ENCODE data around the gene NUDT5. TPM values are rescaled to one million over a fixed set of nuclear protein-coding genes. Genes with fewer than 3 reads are reported as not detected.

NUDT5 gene
- polyA plus RNA-seq, 3 donors, result 28.3 to 51.1 (median 43.7) TPM

- intact Hi-C loops (cut with micrococcal nuclease), result no loop called here
- H3K36me3 Mint-ChIP-seq, result peaks cover 64 to 88% of the 10 kb centered on the region in 2 donors
- Histone ChIP-seq H3K27me3 (ENCODE audit: control insufficient read depth in 2 of 2, insufficient read depth in 2 of 2, low read length in 2 of 2) (no peaks in the 10 kb centered on the region), H3K79me2 (ENCODE audit: insufficient read depth, low read length) (peaks cover 68% of the 10 kb centered on the region), H2AFZ (ENCODE audit: insufficient read depth, low read depth, low read length, poor library complexity, severe bottlenecking) (no peak overlapping the region), H4K20me1 (ENCODE audit: insufficient read depth, low read length) (peaks cover 65% of the 10 kb centered on the region), H3K4me2 (replicated peaks; ENCODE audit: extremely low read depth, low read length, poor library complexity, severe bottlenecking) (no peak overlapping the region), H3K9ac (ENCODE audit: insufficient read depth, low read length, poor library complexity, severe bottlenecking) (no peak overlapping the region), H3K4me1 (ENCODE audit: control insufficient read depth in 1 of 2, insufficient read depth in 2 of 2, low read length in 2 of 2) (no peaks in the 10 kb centered on the region), H3K36me3 (replicated peaks in 1 of 2; ENCODE audit: control insufficient read depth in 1 of 2, insufficient read depth in 2 of 2, low read length in 2 of 2) (peaks cover 59 to 96% of the 10 kb centered on the region in 2 donors), H3K4me3 (replicated peaks in 1 of 3; ENCODE audit: low read depth in 2 of 3, low read length in 3 of 3) (no peak overlapping the region), H3K27ac (ENCODE audit: low read depth in 1 of 2, low read length in 2 of 2) (no peak overlapping the region), H3K9me3 (replicated peaks in 1 of 2; ENCODE audit: control insufficient read depth in 1 of 2, insufficient read depth in 1 of 2, low read length in 2 of 2) (no peaks in the 10 kb centered on the region)
- no CpG with 5 or more reads among the region's 3 CpGs for WGBS (ENCODE audit: insufficient coverage)
- H3K27me3 Mint-ChIP-seq (ENCODE audit: low read depth in 3 of 3), result no peaks in the 10 kb centered on the region
- no peaks in the 10 kb centered on the region for H3K4me1 Mint-ChIP-seq
- no peak overlapping the region for H3K4me3 Mint-ChIP-seq
- no peak overlapping the region for H3K27ac Mint-ChIP-seq
- no peak for DNase-seq
- no peak for TF ChIP-seq CTCF (IDR thresholded peaks at IDR 0.05)
- no peaks in the 10 kb centered on the region for H3K9me3 Mint-ChIP-seq
Observed at GRCh38 chr10:12207114-12207513, 11.4 kb upstream of the NUDT5 start.

GRCh38 chr10:12205082-12205481 is 9.4 kb upstream of the NUDT5 start:
- no peak for TF ChIP-seq CTCF (IDR thresholded peaks at IDR 0.05)
- Histone ChIP-seq H3K4me1 (ENCODE audit: control insufficient read depth in 1 of 2, insufficient read depth in 2 of 2, low read length in 2 of 2) (no peaks in the 10 kb centered on the region), H2AFZ (ENCODE audit: insufficient read depth, low read depth, low read length, poor library complexity, severe bottlenecking) (no peak overlapping the region), H3K27me3 (ENCODE audit: control insufficient read depth in 2 of 2, insufficient read depth in 2 of 2, low read length in 2 of 2) (no peaks in the 10 kb centered on the region), H3K4me3 (replicated peaks in 1 of 3; ENCODE audit: low read depth in 2 of 3, low read length in 3 of 3) (no peak overlapping the region), H3K36me3 (replicated peaks in 1 of 2; ENCODE audit: control insufficient read depth in 1 of 2, insufficient read depth in 2 of 2, low read length in 2 of 2) (peaks cover 52 to 93% of the 10 kb centered on the region in 2 donors), H3K27ac (ENCODE audit: low read depth in 1 of 2, low read length in 2 of 2) (no peak overlapping the region), H3K9me3 (replicated peaks in 1 of 2; ENCODE audit: control insufficient read depth in 1 of 2, insufficient read depth in 1 of 2, low read length in 2 of 2) (no peaks in the 10 kb centered on the region), H3K9ac (ENCODE audit: insufficient read depth, low read length, poor library complexity, severe bottlenecking) (no peak overlapping the region), H3K4me2 (replicated peaks; ENCODE audit: extremely low read depth, low read length, poor library complexity, severe bottlenecking) (no peak overlapping the region), H3K79me2 (ENCODE audit: insufficient read depth, low read length) (peaks cover 88% of the 10 kb centered on the region), H4K20me1 (ENCODE audit: insufficient read depth, low read length) (peaks cover 82% of the 10 kb centered on the region)
- Mint-ChIP-seq H3K27me3 (ENCODE audit: low read depth in 3 of 3) (no peaks in the 10 kb centered on the region), H3K4me3 (no peak overlapping the region), H3K4me1 (peaks cover 7% of the 10 kb centered on the region), H3K27ac (peak overlapping the region in 1 of 7 donors; percentile 3), H3K9me3 (no peaks in the 10 kb centered on the region), H3K36me3 (peaks cover 59 to 86% of the 10 kb centered on the region in 2 donors)
- WGBS (ENCODE audit: insufficient coverage), result no CpG with 5 or more reads among the region's 3 CpGs
- DNase-seq, result no peak
- intact Hi-C loops (cut with micrococcal nuclease), result no loop called here

All from CD14-positive monocyte (primary cell).